NCI-H1092 treated with DMSO at 0.1 percent for 48 hours (cell line): ENCODE results near the gene METTL25B.

ENCODE experiments used
- DNase-seq: peaks from one replicate; lab custom pipeline; 2025; lab: John Stamatoyannopoulos, UW

METTL25B gene

GRCh38 chr1:156768610-156769295, 40.5 kb downstream of the METTL25B start:
- DNase-seq: no peak

GRCh38 chr1:156772222-156772621, 44.0 kb downstream of the METTL25B start:
- DNase-seq: no peak

- no peak for DNase-seq
Measured at GRCh38 chr1:156772728-156773497, 44.6 kb downstream of the METTL25B start.

GRCh38 chr1:156773607-156774006, 45.3 kb downstream of the METTL25B start:
- DNase-seq: no peak

GRCh38 chr1:156775799-156776198, 47.5 kb downstream of the METTL25B start:
- no peak for DNase-seq

GRCh38 chr1:156776942-156777341, 48.7 kb downstream of the METTL25B start:
- DNase-seq: no peak

- no peak for DNase-seq
Measured at GRCh38 chr1:156777573-156777972, 49.3 kb downstream of the METTL25B start.

GRCh38 chr1:156781585-156782186, 53.4 kb downstream of the METTL25B start:
- no peak for DNase-seq

- DNase-seq: no peak
Measured at GRCh38 chr1:156785458-156785857, 57.2 kb downstream of the METTL25B start.
